PFSK-1 (cell line): Measurements from ENCODE around the gene RNF208. TPM values are rescaled to one million over a fixed set of nuclear protein-coding genes. Genes with fewer than 3 reads are reported as not detected.

Experiments
- FOXP2 ChIP-seq: optimal IDR thresholded peaks from 2 replicates; pipeline ENCODE3; 2011; ENCODE audit warnings: borderline replicate concordance, control low read depth, inconsistent platforms; ENCODE audit not compliant: insufficient read depth; ENCODE audit errors: extremely low read length, extremely low read depth
- POLR2AphosphoS5 ChIP-seq: IDR thresholded peaks from 2 replicates; pipeline ENCODE4 v1.6.1; 2012; ENCODE audit warnings: low read depth, mild to moderate bottlenecking, control low read depth, low read length, moderate library complexity
- SIN3A ChIP-seq: IDR thresholded peaks from 2 replicates; pipeline ENCODE4 v1.6.1; 2012; ENCODE audit warnings: mild to moderate bottlenecking, low read length, moderate library complexity, borderline replicate concordance; ENCODE audit not compliant: insufficient read depth
- TAF1 ChIP-seq: IDR thresholded peaks from 2 replicates; pipeline ENCODE4 v1.6.1; 2012; ENCODE audit warnings: low read length, control low read depth, borderline replicate concordance; ENCODE audit not compliant: insufficient read depth
- polyA plus RNA-seq: library from polyadenylated mRNA; unstranded; fragments of >200 nt; gene quantifications from one replicate; pipeline ENCODE4 v1.2.1, GENCODE V29; 2012; ENCODE audit warnings: low read depth, missing spikeins; ENCODE audit not compliant: insufficient read length
- TF ChIP-seq, protein P1 (sequence below), 2 experiments: IDR thresholded peaks; 2 replicates each; pipeline versions ENCODE4 v1.6.1 to v1.8.0; 2011 to 2012; ENCODE audit warnings: low read depth in 2 of 2, low read length in 2 of 2, control low read depth in 1 of 2, inconsistent platforms in 1 of 2, mild to moderate bottlenecking in 1 of 2, moderate library complexity in 1 of 2; ENCODE audit not compliant: insufficient read depth in 1 of 2

Gene RNF208, protein sequence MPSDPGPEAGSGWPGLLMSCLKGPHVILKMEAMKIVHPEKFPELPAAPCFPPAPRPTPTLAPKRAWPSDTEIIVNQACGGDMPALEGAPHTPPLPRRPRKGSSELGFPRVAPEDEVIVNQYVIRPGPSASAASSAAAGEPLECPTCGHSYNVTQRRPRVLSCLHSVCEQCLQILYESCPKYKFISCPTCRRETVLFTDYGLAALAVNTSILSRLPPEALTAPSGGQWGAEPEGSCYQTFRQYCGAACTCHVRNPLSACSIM
- 5.2 TPM for polyA plus RNA-seq

DNA sequence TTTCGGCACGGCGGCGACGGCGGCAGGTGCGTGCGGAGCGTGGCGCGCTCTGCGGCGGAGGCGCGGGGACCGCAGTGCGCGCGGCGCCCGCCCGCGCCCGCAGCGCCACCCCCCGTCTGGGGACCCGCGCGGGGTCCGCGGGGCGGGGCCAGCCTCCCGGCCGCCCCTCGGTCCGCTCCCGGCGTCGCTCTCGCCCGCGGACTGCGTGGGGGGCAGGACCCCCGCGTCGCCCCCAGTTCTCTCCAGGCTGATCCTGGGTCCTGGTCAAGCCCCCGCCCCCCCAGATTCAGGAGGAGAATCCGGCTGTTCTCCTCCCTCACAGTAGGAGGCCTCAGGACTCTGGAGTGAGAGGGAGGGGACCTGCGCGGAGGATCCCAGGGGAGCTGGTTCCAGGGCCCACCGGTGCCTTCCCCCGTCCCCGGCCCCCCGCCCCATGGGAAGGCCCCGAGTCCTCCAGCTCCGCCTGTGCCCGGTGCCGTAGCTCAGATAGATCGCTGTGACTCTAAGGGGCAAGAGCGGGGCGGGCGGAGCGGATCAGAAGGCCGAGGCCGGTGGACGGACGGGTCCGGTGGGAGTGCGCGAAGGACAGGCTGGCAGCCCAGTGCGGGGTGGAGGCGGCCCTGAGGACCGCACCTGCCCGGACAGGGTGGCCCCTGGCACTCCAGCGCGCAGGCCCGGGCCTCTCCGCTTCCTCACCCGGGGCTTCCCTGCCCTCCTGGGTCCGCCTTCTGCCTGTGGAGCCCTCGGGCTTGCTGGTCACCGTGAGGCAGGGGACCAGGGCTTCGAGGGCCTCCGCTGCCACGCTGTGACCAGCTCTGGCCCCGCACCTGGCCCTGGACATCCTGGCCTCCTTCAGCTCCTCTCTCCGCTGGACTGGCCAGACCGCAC lies at the start of gene RNF208:
Gene RNF208, minus strand, starts transcription at position 51 of the 888 bp plus-strand sequence. CDS start 1,028 bp downstream, outside the sequence.
- TF ChIP-seq TAF1 (no peak), SIN3A (no peak), FOXP2 (no peak)
- TF ChIP-seq, protein P1, sequence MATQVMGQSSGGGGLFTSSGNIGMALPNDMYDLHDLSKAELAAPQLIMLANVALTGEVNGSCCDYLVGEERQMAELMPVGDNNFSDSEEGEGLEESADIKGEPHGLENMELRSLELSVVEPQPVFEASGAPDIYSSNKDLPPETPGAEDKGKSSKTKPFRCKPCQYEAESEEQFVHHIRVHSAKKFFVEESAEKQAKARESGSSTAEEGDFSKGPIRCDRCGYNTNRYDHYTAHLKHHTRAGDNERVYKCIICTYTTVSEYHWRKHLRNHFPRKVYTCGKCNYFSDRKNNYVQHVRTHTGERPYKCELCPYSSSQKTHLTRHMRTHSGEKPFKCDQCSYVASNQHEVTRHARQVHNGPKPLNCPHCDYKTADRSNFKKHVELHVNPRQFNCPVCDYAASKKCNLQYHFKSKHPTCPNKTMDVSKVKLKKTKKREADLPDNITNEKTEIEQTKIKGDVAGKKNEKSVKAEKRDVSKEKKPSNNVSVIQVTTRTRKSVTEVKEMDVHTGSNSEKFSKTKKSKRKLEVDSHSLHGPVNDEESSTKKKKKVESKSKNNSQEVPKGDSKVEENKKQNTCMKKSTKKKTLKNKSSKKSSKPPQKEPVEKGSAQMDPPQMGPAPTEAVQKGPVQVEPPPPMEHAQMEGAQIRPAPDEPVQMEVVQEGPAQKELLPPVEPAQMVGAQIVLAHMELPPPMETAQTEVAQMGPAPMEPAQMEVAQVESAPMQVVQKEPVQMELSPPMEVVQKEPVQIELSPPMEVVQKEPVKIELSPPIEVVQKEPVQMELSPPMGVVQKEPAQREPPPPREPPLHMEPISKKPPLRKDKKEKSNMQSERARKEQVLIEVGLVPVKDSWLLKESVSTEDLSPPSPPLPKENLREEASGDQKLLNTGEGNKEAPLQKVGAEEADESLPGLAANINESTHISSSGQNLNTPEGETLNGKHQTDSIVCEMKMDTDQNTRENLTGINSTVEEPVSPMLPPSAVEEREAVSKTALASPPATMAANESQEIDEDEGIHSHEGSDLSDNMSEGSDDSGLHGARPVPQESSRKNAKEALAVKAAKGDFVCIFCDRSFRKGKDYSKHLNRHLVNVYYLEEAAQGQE (IDR thresholded peaks at IDR 0.05; ENCODE audit: insufficient read depth in 1 of 2, low read depth in 2 of 2, low read length in 2 of 2): no peak

DNA sequence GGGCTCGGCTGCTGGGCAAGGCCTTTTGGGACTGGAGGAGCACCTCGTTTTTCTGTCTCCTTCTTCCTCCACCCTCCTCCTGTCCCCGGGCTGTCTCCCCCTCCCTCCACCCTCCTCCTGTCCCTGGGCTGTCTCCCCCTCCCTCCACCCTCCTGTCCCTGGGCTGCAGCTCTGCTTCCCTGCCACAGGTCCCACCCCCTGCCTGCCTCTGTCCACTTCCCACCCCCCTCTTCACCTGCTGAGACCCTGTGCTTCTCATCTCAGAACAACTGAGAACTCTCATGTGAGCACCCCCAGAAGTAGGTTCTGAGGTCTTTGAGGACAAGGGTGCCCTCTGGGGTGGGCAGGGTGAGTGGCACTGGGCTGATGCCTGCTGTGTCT lies 49.6 kb upstream of the RNF208 start:
- TF ChIP-seq TAF1 (no peak), SIN3A (no peak), POLR2AphosphoS5 (no peak), FOXP2 (no peak)
- TF ChIP-seq, protein P1 (IDR thresholded peaks at IDR 0.05; ENCODE audit: insufficient read depth in 1 of 2, low read depth in 2 of 2, low read length in 2 of 2): no peak

DNA sequence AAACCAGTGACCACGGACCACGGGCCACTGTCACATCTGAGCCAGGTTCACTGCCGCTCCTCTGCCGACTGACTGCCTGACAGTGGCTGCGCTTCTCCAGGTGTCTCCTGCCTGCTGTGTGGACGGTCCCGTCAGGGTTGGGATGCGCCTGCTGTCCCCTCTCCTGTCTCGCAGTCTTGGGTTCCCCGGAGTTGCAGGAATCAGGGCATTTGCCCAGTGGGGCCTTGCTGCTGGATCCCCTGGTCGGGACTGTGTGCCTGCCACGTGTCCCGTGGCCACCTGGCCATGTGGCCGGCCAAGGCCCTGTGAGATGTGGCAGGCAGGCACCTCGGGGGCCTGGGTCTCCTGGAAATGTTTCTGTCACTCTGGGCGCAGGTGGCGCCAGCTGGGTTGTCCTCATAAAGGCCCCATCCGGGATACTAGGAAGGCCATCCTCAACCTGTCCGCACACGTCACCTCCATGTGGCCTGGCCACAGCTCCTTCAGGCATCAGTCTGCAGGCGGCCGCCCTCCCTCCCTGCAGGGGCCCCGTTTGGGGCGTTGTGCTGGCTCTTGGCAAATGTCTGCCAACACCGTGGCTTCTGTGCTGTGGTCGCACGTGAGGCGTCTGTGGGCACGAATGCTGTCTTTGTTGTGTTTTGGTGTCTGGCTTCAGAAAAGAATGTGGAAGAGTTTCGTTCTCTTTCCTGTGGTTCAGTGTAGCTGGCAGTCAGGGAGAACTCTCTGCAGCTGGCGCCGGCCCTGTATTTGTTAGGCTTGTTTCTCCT lies 49.1 kb upstream of the RNF208 start:
- TF ChIP-seq, protein P1 (IDR thresholded peaks at IDR 0.05; ENCODE audit: insufficient read depth in 1 of 2, low read depth in 2 of 2, low read length in 2 of 2): no peak
- TF ChIP-seq FOXP2 (no peak), POLR2AphosphoS5 (no peak)

DNA sequence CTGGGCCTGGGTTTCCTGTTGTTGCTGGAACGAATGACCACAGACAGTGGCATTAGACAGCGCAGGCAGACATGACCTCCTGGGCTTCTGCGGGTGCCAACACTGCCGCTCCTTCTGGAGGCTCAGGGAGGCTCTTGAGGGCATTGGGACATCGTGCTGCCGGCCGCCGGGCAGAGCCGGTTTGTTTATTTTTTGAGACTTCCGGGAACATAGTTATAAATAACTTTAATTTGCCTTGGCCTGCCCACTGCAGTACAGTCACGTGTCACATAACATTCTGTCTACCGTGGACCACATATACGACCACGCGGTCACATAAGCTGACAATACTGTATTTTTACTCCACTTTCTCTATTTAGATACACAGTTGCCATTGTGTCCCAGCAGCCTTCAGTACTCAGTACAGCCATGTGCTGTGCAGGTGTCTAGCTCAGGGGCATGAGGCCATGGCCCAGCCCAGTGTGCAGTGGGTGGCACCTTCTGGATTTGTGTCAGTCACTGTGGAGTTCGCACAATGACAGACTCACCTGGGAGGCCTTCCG lies 47.3 kb upstream of the RNF208 start:
- TF ChIP-seq SIN3A (no peak), POLR2AphosphoS5 (no peak), TAF1 (no peak), FOXP2 (no peak)
- TF ChIP-seq, protein P1 (IDR thresholded peaks at IDR 0.05; ENCODE audit: insufficient read depth in 1 of 2, low read depth in 2 of 2, low read length in 2 of 2): no peak
